ENCODE data around the gene S100A11. TPM values are rescaled to one million over a fixed set of nuclear protein-coding genes. Genes with fewer than 3 reads are reported as not detected.

The S100A11 gene
- total and polyA plus RNA-seq, 5 donors: 56.3 to 227 (median 124) TPM

DNA sequence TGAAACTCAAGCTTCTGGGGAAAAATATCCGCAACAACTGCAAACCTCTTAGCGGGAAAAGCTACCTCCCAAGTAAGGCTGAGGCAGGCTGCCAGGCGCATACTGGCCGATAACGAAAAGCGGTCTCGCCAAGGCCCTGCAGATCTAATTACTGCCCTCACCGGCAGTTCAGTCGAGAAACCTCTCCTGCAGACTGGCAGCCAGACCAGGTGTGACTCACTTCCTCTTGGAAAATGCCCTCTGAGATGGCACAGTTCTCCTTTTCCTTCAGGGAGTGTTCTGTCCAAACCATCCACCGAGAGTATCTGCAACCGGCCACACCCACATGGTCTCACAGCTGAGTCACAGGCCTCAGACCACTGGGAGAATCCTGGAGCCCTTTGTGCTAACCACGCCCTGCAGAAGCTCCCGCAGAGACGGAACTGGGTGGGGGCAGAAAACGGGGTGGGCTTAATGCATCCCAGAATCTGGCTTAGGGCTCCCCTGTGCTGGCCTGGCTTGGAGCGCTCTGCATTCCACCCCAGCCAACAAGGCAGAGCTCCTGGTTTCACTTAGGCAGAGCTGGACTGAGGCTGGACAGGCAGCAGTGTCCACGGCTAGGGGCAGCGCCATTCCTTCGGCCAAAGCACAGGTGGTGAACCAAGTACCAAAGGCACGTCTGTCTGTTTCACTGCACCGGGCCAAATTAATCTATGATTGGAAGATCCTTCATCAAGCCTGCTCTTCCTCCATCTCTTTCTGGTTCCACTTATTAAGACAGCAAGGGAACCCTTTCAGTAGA, 44.3 kb downstream of the S100A11 start:
- ATAC-seq (peak; percentile 71 to 80), DNase-seq (peak; percentile 89 to 93 (median 91))
- 30% methylated on average over 21 of the region's 21 CpGs for WGBS
- Histone ChIP-seq H3K27ac (ENCODE audit: low read length) (peak overlapping the region; percentile 91), H3K4me1 (ENCODE audit: control insufficient read depth, insufficient read depth, low read length) (peaks cover 13% of the 10 kb centered on the region), H3K27me3 (ENCODE audit: control insufficient read depth, insufficient read depth) (no peaks in the 10 kb centered on the region), H3K4me3 (ENCODE audit: low read length) (peak overlapping the region; percentile 86), H3K9me3 (ENCODE audit: control insufficient read depth, low read length) (no peaks in the 10 kb centered on the region)
- intact Hi-C loops (cut with DNase I): no loop called here

- H3K27me3 ChIP-seq (ENCODE audit: control insufficient read depth, insufficient read depth): no peaks in the 10 kb centered on the region
- peaks cover 13% of the 10 kb centered on the region for H3K4me1 ChIP-seq (ENCODE audit: control insufficient read depth, insufficient read depth, low read length)
- peak overlapping the region; percentile 91 for H3K27ac ChIP-seq (ENCODE audit: low read length)
- 43% methylated on average over 6 of the region's 6 CpGs for WGBS
- no peaks in the 10 kb centered on the region for H3K9me3 ChIP-seq (ENCODE audit: control insufficient read depth, low read length)
- intact Hi-C loops (cut with DNase I): no loop called here
- DNase-seq: no peak
- no peak for ATAC-seq
- peak overlapping the region; percentile 86 for H3K4me3 ChIP-seq (ENCODE audit: low read length)
These were observed 45.0 kb downstream of the S100A11 start for GRCh38 chr1:151991663-151992302.

DNA sequence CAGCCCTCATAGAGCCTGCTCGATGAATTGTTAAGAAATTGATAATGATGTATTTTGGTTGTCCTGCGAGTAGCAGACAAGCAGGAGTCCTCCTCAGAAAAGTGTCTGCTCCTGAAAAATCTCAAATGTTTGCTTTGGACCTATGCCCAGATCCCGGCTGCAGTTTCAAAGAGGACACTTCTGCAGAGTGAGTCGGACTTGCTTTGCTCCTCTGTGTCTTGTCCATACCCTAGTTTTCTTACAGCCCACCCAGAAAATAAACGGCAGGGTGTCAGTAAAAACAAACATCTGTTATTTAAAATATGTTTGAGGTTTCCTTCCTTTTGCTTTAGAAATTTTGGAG, 46.0 kb downstream of the S100A11 start:
- no peaks in the 10 kb centered on the region for H3K9me3 ChIP-seq (ENCODE audit: control insufficient read depth, low read length)
- no peak for ATAC-seq
- intact Hi-C loops (cut with DNase I): no loop called here
- H3K27me3 ChIP-seq (ENCODE audit: control insufficient read depth, insufficient read depth): no peaks in the 10 kb centered on the region
- peaks cover 13% of the 10 kb centered on the region for H3K4me1 ChIP-seq (ENCODE audit: control insufficient read depth, insufficient read depth, low read length)
- WGBS: 6% methylated on average over 5 of the region's 5 CpGs
- DNase-seq: no peak
- H3K4me3 ChIP-seq (ENCODE audit: low read length): peak overlapping the region; percentile 22
- peak overlapping the region; percentile 48 for H3K27ac ChIP-seq (ENCODE audit: low read length)

- ATAC-seq (no peak), DNase-seq (no peak)
- H3K27me3 ChIP-seq (ENCODE audit: control insufficient read depth, insufficient read depth): no peaks in the 10 kb centered on the region
- peak overlapping the region; percentile 83 for H3K27ac ChIP-seq (ENCODE audit: low read length)
- peak overlapping the region; percentile 22 for H3K4me3 ChIP-seq (ENCODE audit: low read length)
- peaks cover 13% of the 10 kb centered on the region for H3K4me1 ChIP-seq (ENCODE audit: control insufficient read depth, insufficient read depth, low read length)
- WGBS: 61% methylated on average over 5 of the region's 5 CpGs
- intact Hi-C loops (cut with DNase I): no loop called here
- H3K9me3 ChIP-seq (ENCODE audit: control insufficient read depth, low read length): no peaks in the 10 kb centered on the region
These were observed 46.5 kb downstream of the S100A11 start for GRCh38 chr1:151990058-151990855.

GRCh38 chr1:151989211-151989862, 47.5 kb downstream of the S100A11 start:
- peak; percentile 68 to 70 for ATAC-seq
- Histone ChIP-seq H3K27me3 (ENCODE audit: control insufficient read depth, insufficient read depth) (no peaks in the 10 kb centered on the region), H3K9me3 (ENCODE audit: control insufficient read depth, low read length) (no peaks in the 10 kb centered on the region), H3K27ac (ENCODE audit: low read length) (peak overlapping the region; percentile 69), H3K4me1 (ENCODE audit: control insufficient read depth, insufficient read depth, low read length) (peaks cover 13% of the 10 kb centered on the region), H3K4me3 (ENCODE audit: low read length) (no peak overlapping the region)
- 32% methylated on average over 6 of the region's 6 CpGs for WGBS
- intact Hi-C loops (cut with DNase I): no loop called here
- peak; percentile 85 to 91 (median 87) for DNase-seq

DNA sequence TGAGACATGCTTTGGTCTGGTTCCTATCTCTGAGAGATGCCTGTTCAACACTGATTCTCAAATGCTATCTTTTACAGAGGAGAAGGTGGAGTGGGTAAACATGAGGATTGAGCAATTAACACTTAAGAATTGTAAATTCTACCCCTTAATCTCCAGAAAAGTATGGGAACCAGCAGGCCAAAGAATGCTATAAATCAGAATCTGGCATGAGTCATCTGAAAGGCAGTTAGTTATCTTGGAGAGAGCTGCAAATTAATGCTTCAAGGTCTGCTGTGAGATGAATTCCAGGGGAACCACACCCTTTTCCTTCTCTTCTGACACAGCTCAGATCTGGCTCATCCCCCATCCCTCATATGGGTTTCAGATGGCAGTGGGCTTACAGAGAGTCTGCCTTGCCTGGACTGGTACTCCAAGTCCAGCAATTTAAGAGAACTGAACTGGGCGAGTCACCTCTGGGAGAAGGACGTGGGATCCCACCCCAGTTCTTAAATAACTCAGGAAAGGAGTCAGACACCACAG, 48.3 kb downstream of the S100A11 start:
- H3K27ac ChIP-seq (ENCODE audit: low read length): peak overlapping the region; percentile 79
- 52% methylated on average over 2 of the region's 2 CpGs for WGBS
- intact Hi-C loops (cut with DNase I): no loop called here
- no peaks in the 10 kb centered on the region for H3K9me3 ChIP-seq (ENCODE audit: control insufficient read depth, low read length)
- H3K4me3 ChIP-seq (ENCODE audit: low read length): no peak overlapping the region
- H3K4me1 ChIP-seq (ENCODE audit: control insufficient read depth, insufficient read depth, low read length): peaks cover 13% of the 10 kb centered on the region
- ATAC-seq (peak; percentile 5 to 25), DNase-seq (no peak)
- H3K27me3 ChIP-seq (ENCODE audit: control insufficient read depth, insufficient read depth): no peaks in the 10 kb centered on the region

DNA sequence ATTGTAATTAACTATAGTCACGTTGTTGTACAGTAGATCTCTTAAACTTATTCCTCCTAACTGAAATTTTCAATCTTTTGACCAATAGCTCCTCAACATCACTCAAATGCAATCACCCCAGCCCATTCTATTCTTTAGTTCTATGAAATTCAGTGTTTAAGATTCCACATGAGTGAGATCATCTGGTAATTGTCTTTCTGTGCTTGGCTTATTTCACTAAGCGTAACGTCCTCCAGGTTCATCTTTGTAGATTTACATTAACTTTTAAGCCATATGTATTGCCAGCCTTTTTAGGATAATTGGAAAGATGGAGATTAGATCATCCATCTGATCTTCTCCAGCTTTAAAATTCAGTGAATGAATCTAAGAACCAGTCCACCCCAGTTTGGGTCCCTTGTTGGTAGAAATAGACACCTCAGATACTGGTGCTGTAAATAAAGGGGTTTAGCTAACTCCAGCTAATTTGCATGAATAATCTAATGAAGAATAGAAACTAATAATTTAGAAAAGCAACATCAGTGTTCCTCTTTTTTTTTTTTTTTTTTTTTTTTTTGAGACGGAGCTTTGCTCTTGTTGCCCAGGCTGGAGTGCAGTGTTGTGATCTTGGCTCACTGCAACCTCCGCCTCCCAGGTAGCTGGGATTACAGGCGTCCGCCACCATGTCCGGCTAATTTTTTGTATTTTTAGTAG, 50.2 kb downstream of the S100A11 start:
- Histone ChIP-seq H3K27ac (ENCODE audit: low read length) (no peak overlapping the region), H3K4me3 (ENCODE audit: low read length) (no peak overlapping the region), H3K9me3 (ENCODE audit: control insufficient read depth, low read length) (no peaks in the 10 kb centered on the region), H3K27me3 (ENCODE audit: control insufficient read depth, insufficient read depth) (no peaks in the 10 kb centered on the region), H3K4me1 (ENCODE audit: control insufficient read depth, insufficient read depth, low read length) (peaks cover 13% of the 10 kb centered on the region)
- DNase-seq (no peak), ATAC-seq (no peak)
- 89% methylated on average over 8 of the region's 8 CpGs for WGBS
- intact Hi-C loops (cut with DNase I): no loop called here

DNA sequence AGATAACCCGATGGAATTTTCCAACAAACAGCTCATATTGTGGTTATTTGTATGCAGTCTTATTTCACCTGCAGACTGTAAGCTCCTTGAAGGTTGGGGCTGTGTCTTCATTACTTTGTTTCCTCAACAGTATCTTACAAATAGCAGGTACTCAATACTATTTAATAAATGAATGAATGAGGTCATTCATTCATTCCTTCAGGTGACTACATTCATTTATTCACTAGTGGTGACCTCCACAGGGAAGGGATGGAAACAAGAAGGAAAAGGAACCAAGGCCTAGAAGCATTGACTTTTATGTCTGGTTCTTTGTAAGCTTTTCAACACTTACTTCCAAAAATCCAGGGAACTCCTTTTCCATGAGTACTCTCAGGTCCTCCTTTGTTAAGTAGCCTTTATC, 51.0 kb downstream of the S100A11 start:
- WGBS: 95% methylated on average over 1 of the region's 1 CpG
- ATAC-seq: no peak
- no peak for DNase-seq
- H3K4me3 ChIP-seq (ENCODE audit: low read length): no peak overlapping the region
- H3K27me3 ChIP-seq (ENCODE audit: control insufficient read depth, insufficient read depth): no peaks in the 10 kb centered on the region
- H3K27ac ChIP-seq (ENCODE audit: low read length): no peak overlapping the region
- peaks cover 15% of the 10 kb centered on the region for H3K4me1 ChIP-seq (ENCODE audit: control insufficient read depth, insufficient read depth, low read length)
- no peaks in the 10 kb centered on the region for H3K9me3 ChIP-seq (ENCODE audit: control insufficient read depth, low read length)
- intact Hi-C loops (cut with DNase I): no loop called here

DNA sequence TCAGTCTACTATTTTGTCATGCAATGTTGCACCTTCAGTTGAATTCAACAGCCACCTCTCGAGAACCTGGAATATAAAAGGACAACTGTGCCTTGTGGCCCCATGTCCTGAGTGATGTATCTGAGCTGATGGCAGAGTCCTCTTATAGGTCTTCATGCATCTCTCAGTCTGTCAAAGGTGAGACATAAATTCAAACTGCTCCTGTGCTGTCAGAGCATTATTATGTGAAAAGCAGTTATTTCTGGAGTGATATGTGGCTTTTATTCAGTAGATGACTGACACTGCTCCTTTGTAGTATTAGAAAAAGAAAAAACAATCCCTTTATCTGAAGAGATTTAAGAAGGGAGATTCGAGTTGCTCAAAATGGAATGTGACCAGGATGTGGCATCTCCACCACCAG, 51.5 kb downstream of the S100A11 start:
- 91% methylated on average over 2 of the region's 2 CpGs for WGBS
- DNase-seq (no peak), ATAC-seq (no peak)
- H3K4me1 ChIP-seq (ENCODE audit: control insufficient read depth, insufficient read depth, low read length): peaks cover 17% of the 10 kb centered on the region
- no peak overlapping the region for H3K27ac ChIP-seq (ENCODE audit: low read length)
- intact Hi-C loops (cut with DNase I): no loop called here
- H3K27me3 ChIP-seq (ENCODE audit: control insufficient read depth, insufficient read depth): no peaks in the 10 kb centered on the region
- H3K9me3 ChIP-seq (ENCODE audit: control insufficient read depth, low read length): no peaks in the 10 kb centered on the region
- H3K4me3 ChIP-seq (ENCODE audit: low read length): no peak overlapping the region

DNA sequence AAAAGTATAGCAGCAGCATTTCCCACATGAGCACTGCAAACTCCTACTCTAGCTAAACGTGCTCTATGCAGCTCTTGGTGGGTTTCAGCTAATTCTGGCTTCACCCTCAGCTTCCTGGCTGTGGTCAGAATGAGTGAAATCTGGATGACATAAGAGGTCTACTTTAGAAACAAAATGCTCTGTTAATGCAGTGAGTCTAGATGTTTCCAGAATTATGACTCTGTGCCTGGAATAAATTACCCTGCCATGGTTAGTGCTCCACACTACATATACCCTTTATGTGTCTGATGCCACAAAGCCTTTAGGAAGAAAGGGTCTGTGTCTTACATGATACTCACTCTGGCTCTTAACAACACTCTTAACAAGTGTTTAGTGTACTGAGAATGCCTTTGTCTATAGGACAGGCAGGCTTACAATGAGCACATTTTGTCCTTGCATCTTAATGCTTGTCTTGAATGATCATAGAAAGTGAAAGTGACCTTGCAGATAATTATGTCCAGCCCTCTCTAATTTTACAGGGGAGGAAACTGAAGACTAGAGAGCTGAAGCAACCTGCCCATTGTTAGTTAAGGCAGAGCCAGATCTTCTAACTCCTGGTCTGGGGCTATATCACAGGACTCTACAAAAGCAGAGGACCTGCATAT, 52.4 kb downstream of the S100A11 start:
- 63% methylated on average over 1 of the region's 1 CpG for WGBS
- H3K4me3 ChIP-seq (ENCODE audit: low read length): no peak overlapping the region
- DNase-seq: no peak
- no peaks in the 10 kb centered on the region for H3K9me3 ChIP-seq (ENCODE audit: control insufficient read depth, low read length)
- ATAC-seq: no peak
- H3K27ac ChIP-seq (ENCODE audit: low read length): no peak overlapping the region
- H3K27me3 ChIP-seq (ENCODE audit: control insufficient read depth, insufficient read depth): no peaks in the 10 kb centered on the region
- H3K4me1 ChIP-seq (ENCODE audit: control insufficient read depth, insufficient read depth, low read length): peaks cover 12% of the 10 kb centered on the region
- intact Hi-C loops (cut with DNase I): no loop called here
